Keratinocyte (primary cell): ENCODE data around the gene FAM83D.

Source experiments
- EZH2 ChIP-seq: IDR thresholded peaks from one replicate; pipeline ENCODE4 v1.6.1; 2012; ENCODE audit warnings: inconsistent platforms, mild to moderate bottlenecking, low read length, moderate library complexity
- TF ChIP-seq, protein P1 (sequence below), 3 experiments: IDR thresholded peaks in 1 of 3; conservative IDR thresholded peaks in 1 of 3; optimal IDR thresholded peaks in 1 of 3; 2 replicates in 2 of 3; 3 replicates in 1 of 3; pipeline versions ENCODE3 to v1.5.1; 2011; ENCODE audit warnings: low read length in 3 of 3, mild to moderate bottlenecking in 3 of 3, moderate library complexity in 2 of 3, control low read depth in 1 of 3, inconsistent platforms in 1 of 3; ENCODE audit not compliant: insufficient read depth in 2 of 3; ENCODE audit errors: extremely low read depth in 1 of 3

DNA sequence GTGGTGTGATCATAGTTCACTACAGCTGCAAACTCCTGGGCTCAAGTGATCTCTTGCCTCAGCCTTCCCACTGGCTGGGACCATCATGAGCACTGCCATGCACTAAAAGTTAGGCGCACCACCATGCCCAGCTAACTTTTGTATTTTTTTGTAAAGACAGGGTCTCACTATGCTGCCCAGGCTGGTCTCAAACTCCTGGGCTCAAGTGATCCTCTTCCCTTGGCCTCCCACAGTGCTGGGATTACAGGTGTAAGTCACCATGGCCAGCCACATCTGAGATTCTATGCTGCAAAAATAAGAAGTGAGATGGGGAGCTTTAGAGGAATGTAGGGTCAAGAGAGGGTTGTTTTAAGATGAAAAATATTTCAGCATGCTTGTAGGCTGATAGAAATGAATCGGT lies 1.5 kb upstream of the FAM83D start:
- TF ChIP-seq, protein P1, sequence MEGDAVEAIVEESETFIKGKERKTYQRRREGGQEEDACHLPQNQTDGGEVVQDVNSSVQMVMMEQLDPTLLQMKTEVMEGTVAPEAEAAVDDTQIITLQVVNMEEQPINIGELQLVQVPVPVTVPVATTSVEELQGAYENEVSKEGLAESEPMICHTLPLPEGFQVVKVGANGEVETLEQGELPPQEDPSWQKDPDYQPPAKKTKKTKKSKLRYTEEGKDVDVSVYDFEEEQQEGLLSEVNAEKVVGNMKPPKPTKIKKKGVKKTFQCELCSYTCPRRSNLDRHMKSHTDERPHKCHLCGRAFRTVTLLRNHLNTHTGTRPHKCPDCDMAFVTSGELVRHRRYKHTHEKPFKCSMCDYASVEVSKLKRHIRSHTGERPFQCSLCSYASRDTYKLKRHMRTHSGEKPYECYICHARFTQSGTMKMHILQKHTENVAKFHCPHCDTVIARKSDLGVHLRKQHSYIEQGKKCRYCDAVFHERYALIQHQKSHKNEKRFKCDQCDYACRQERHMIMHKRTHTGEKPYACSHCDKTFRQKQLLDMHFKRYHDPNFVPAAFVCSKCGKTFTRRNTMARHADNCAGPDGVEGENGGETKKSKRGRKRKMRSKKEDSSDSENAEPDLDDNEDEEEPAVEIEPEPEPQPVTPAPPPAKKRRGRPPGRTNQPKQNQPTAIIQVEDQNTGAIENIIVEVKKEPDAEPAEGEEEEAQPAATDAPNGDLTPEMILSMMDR (optimal IDR thresholded peaks at IDR 0.05 in 1 of 3, IDR thresholded peaks at IDR 0.05 in 1 of 3, conservative IDR thresholded peaks at IDR 0.05 in 1 of 3; ENCODE audit: extremely low read depth in 1 of 3, insufficient read depth in 2 of 3, low read length in 3 of 3) = no peak
- no peak for TF ChIP-seq EZH2
